HepG2 (cell line): ENCODE data around the gene ZBTB45. TPM values are rescaled to one million over a fixed set of nuclear protein-coding genes. Genes with fewer than 3 reads are reported as not detected.

ENCODE experiments used
- GMEB1 ChIP-seq: sonication (generic); formaldehyde crosslinking; IDR thresholded peaks from 2 replicates; pipeline ENCODE4 v1.5.1; 2020; ENCODE audit warnings: missing genetic modification reagents, mild to moderate bottlenecking, borderline replicate concordance
- NBN ChIP-seq: fragments of 450-650 bp; conservative IDR thresholded peaks from 2 replicates; pipeline ENCODE4 v1.6.1; 2017
- TRIM22 ChIP-seq: fragments of 450-650 bp; IDR thresholded peaks from 2 replicates; pipeline ENCODE4 v1.6.1; 2017
- ZNF318 ChIP-seq: sonication (generic); formaldehyde crosslinking; IDR thresholded peaks from 2 replicates; pipeline ENCODE4 v1.4.0; 2020; ENCODE audit warnings: mild to moderate bottlenecking, missing genetic modification reagents
- ZNF749 ChIP-seq: sonication (generic); formaldehyde crosslinking; IDR thresholded peaks from 2 replicates; pipeline ENCODE4 v1.8.0; 2022; ENCODE audit warnings: mild to moderate bottlenecking, missing genetic modification reagents, moderate library complexity, borderline replicate concordance
- polyA plus RNA-seq, 8 experiments: library from polyadenylated mRNA; depleted of rRNA in 3 of 8; stranded (reverse) in 7 of 8; unstranded in 1 of 8; fragments of >200 nt; fragmentation: Illumina TruSeq in 4 of 8; extraction: Trizol in 4 of 8; gene quantifications; 2 replicates each; pipeline versions ENCODE4 v1.2.1 to v1.2.3, GENCODE V29; 2011 to 2016; ENCODE audit warnings: low read depth in 4 of 8, missing spikeins in 1 of 8, mixed read lengths in 1 of 8; ENCODE audit not compliant: insufficient read depth in 1 of 8
- total RNA-seq, 5 experiments: library from RNA; depleted of rRNA; stranded (reverse); fragments of >200 nt; fragmentation: Illumina TruSeq; extraction: Trizol; gene quantifications; 2 replicates each; pipeline ENCODE4 v1.2.3, GENCODE V29; 2016; ENCODE audit warnings: low read depth in 1 of 5
- TF ChIP-seq, protein P1 (sequence below): sonication (generic); formaldehyde crosslinking; IDR thresholded peaks from 2 replicates; pipeline ENCODE4 v1.5.0; 2020; ENCODE audit warnings: mild to moderate bottlenecking, missing genetic modification reagents, moderate library complexity
- TF ChIP-seq, protein P2 (sequence below): IDR thresholded peaks from 2 replicates; pipeline ENCODE4 v1.4.0; 2020; ENCODE audit warnings: mild to moderate bottlenecking, missing genetic modification reagents

The ZBTB45 gene
- total and polyA plus RNA-seq, 2 of the 13 experiments (the other 11 are each of a cell fraction or from before 2014, with no cell fraction given): 3.0 to 3.7 TPM

DNA sequence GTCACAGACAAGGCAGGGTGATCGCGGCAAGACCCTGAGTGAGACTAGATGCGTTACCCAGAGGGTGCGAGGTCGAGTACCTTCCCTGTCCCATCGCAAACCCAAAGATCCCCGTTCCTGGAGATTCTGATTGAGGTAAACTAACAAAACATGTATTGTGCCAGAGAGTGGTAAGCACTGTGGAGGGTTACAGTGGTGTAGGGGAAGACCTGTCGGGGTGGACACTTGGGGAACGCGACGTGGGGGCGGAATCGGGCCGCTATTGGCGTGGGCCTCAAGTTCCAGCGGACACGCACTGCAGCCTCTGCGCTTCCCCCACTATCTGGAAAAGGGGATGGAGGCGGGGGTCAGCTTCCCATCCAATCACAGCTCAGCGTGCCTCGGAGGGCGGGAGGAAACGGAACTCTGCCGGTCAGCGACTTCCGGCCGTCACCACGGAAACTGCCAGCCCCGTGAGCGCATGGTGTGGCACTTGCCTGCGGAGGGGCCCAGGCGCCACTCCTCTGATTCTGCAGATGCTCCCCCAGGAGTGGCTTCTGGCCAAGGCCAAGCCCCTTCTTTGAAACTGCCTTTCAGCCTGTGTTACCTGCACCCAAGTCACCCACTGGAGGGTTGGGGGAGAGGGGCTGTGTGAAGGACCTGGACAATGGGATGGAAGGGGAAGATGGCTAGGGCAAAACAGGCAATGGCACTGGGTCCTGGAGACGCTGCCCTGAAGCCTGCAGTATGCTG is 39.8 kb upstream of the ZBTB45 start (continued):
- peak; percentile 83; the same call in 1 of the 2 replicates for TF ChIP-seq ZNF318 (CRISPR knock-in tag)
- TF ChIP-seq ZNF749 (CRISPR knock-in tag): no peak
- TF ChIP-seq, protein P1, sequence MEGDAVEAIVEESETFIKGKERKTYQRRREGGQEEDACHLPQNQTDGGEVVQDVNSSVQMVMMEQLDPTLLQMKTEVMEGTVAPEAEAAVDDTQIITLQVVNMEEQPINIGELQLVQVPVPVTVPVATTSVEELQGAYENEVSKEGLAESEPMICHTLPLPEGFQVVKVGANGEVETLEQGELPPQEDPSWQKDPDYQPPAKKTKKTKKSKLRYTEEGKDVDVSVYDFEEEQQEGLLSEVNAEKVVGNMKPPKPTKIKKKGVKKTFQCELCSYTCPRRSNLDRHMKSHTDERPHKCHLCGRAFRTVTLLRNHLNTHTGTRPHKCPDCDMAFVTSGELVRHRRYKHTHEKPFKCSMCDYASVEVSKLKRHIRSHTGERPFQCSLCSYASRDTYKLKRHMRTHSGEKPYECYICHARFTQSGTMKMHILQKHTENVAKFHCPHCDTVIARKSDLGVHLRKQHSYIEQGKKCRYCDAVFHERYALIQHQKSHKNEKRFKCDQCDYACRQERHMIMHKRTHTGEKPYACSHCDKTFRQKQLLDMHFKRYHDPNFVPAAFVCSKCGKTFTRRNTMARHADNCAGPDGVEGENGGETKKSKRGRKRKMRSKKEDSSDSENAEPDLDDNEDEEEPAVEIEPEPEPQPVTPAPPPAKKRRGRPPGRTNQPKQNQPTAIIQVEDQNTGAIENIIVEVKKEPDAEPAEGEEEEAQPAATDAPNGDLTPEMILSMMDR (CRISPR knock-in tag): no peak
- no peak for TF ChIP-seq TRIM22
- TF ChIP-seq, protein P2, sequence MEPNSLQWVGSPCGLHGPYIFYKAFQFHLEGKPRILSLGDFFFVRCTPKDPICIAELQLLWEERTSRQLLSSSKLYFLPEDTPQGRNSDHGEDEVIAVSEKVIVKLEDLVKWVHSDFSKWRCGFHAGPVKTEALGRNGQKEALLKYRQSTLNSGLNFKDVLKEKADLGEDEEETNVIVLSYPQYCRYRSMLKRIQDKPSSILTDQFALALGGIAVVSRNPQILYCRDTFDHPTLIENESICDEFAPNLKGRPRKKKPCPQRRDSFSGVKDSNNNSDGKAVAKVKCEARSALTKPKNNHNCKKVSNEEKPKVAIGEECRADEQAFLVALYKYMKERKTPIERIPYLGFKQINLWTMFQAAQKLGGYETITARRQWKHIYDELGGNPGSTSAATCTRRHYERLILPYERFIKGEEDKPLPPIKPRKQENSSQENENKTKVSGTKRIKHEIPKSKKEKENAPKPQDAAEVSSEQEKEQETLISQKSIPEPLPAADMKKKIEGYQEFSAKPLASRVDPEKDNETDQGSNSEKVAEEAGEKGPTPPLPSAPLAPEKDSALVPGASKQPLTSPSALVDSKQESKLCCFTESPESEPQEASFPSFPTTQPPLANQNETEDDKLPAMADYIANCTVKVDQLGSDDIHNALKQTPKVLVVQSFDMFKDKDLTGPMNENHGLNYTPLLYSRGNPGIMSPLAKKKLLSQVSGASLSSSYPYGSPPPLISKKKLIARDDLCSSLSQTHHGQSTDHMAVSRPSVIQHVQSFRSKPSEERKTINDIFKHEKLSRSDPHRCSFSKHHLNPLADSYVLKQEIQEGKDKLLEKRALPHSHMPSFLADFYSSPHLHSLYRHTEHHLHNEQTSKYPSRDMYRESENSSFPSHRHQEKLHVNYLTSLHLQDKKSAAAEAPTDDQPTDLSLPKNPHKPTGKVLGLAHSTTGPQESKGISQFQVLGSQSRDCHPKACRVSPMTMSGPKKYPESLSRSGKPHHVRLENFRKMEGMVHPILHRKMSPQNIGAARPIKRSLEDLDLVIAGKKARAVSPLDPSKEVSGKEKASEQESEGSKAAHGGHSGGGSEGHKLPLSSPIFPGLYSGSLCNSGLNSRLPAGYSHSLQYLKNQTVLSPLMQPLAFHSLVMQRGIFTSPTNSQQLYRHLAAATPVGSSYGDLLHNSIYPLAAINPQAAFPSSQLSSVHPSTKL (CRISPR knock-in tag): peak; percentile 49
- peak; percentile 80 for TF ChIP-seq GMEB1
- no peak for TF ChIP-seq NBN
